GM08714 (cell line): Measurements from ENCODE around the gene UNC119B.

Source experiments
- H3K4me3 ChIP-seq: fragments of 200-500 bp; sonication (Bioruptor generic); 2 replicates; pipeline ENCODE4 v1.5.1; 2014; ENCODE audit warnings: mild to moderate bottlenecking, low read length, inconsistent platforms
- ZNF274 ChIP-seq: IDR thresholded peaks from 2 replicates; pipeline ENCODE4 v1.6.1; 2012; ENCODE audit warnings: mild to moderate bottlenecking, low read depth, low read length

UNC119B gene

DNA sequence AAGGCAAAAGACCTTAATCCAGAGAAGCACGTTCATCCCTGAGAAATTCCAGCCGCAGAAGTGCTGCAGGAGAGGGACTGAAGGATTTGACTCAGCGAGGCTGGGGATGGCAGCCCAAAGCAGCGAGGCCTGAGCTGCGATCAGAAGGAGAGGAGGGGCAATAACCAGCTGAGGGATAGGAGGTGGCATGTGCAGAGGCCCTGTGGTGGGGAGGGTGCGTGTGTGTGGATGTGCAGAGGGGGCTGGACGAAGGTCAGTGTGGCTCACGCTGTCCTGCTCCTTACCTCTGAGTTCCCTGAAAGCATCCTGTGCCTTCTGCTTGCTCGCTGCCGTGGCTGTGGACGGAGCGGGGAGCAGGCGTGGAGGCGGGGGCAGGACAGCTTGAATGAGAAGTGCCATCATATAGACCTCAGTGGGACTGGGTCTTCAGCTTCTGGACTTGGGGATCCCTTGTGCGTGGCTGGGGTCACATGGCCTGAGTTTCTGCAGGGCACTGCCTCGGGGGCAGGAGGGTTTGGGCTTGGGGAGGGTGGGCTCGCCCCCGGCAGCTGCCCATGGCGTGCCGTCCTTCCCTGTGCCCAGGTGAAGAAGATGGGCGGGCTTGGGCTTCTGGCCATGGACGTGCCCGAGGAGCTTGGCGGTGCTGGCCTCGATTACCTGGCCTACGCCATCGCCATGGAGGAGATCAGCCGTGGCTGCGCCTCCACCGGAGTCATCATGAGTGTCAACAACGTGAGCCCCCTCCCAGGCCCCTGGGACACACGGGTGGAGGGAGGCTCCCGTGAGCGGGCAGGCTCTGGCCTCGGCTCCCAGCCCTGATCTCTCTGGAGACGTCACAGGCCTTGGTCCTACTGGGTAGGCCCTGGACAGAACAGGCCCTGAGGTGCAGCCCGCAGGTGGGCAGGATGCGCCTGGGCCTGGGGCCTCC, 26.4 kb downstream of the UNC119B start:
- H3K4me3 ChIP-seq: no peak overlapping the region
- TF ChIP-seq ZNF274: no peak

DNA sequence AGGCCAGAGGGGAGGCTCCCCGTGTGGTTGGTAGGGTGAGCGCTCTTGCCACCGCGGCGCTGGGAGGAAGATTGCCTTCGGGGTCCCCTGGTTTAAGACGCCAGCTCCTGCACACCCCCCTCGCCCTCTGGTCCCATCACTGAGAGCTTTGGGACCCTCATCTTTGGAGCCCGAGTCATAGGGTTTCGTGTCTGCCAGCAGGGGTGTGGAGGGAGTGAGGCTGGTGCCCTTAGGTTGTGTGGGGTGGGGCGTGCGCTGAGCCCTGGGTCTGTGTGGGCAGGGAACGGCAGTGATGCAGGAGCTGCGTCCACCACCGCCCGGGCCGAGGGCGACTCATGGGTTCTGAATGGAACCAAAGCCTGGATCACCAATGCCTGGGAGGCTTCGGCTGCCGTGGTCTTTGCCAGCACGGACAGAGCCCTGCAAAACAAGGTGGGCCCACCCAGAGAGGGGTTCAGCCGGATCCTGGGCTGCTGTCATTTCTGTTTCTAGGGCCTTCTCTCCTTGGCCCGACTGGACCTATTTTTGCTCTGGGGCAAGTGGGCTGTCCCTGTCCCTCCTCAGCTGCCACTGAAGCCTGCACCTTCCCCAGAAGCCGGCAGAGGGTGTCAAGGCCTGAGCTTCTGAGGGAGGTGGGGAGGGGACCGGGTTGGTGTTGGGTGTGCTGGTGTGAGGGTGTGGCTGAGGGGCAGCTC, 27.4 kb downstream of the UNC119B start:
- no peak overlapping the region for H3K4me3 ChIP-seq
- TF ChIP-seq ZNF274: no peak

DNA sequence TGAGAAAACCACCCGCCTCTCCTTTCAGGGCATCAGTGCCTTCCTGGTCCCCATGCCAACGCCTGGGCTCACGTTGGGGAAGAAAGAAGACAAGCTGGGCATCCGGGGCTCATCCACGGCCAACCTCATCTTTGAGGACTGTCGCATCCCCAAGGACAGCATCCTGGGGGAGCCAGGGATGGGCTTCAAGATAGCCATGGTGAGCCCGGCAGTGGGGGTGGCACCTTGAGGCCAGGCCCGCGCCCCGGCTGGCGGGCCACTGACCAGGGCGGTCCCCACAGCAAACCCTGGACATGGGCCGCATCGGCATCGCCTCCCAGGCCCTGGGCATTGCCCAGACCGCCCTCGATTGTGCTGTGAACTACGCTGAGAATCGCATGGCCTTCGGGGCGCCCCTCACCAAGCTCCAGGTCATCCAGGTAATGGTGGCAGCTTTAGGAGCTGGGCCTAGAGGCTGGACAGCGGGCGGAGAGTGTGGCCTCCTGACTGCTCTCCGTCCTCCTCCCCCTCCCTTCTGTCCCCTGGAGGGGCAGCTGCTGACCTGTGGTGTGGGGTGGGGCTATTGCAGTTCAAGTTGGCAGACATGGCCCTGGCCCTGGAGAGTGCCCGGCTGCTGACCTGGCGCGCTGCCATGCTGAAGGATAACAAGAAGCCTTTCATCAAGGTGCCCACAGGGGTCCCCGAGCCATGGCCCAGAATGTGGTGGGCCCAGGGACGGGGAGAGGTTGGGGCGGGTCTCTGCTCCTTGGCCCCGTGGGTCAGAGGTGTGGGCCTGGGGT, 28.2 kb downstream of the UNC119B start:
- no peak for TF ChIP-seq ZNF274
- no peak overlapping the region for H3K4me3 ChIP-seq

DNA sequence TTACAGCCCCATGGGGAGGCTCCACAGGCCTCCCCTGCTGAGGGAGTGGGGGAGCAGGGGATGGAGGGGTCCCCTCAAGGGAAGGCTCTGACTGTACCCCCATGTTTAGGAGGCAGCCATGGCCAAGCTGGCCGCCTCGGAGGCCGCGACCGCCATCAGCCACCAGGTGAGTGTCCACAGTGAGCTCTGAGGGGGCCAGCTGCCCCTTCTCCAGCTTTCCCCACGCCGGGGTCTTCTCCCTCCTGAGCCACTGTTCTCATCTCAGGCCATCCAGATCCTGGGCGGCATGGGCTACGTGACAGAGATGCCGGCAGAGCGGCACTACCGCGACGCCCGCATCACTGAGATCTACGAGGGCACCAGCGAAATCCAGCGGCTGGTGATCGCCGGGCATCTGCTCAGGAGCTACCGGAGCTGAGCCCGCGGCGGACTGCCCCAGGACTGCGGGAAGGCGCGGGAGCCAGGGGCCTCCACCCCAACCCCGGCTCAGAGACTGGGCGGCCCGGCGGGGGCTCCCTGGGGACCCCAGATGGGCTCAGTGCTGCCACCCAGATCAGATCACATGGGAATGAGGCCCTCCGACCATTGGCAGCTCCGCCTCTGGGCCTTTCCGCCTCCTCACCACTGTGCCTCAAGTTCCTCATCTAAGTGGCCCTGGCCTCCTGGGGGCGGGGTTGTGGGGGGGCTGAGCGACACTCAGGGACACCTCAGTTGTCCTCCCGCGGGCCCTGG, 28.9 kb downstream of the UNC119B start:
- no peak overlapping the region for H3K4me3 ChIP-seq
- TF ChIP-seq ZNF274: no peak

DNA sequence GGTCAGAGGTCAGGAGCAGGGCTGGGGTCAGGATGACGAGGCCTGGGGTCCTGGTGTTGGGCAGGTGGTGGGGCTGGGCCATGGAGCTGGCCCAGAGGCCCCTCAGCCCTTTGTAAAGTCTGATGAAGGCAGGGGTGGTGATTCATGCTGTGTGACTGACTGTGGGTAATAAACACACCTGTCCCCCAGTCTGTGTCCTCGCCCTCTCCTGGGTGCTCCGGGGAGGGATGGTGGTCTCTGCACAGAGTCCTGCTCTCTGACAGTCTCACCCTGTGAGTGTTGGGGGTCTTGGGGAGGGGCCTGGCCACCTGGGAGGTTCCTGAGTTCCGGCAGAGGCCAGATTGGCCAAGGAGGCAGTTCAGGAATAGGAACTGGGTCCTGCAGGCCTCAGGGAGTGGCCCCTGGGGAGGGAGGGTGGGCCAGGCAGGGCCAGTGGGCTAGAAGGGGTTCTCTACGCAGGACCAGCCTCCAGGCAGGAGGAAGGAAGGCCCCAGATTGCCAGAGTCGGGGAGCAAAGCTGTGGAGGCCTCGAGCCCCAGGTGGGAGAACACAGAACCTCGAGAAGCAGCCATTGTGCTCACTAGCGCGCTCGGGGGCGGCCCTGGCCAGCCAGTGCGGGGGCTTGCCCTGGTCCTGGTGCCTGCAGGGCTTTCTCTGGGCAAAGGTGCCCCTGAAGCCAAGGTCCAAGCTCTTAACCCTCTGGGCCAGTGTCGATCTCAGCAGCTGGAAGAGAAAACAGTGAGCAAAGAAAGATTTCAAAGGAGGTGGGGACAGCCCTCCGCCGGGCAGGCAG, 29.8 kb downstream of the UNC119B start:
- no peak for TF ChIP-seq ZNF274
- no peak overlapping the region for H3K4me3 ChIP-seq

DNA sequence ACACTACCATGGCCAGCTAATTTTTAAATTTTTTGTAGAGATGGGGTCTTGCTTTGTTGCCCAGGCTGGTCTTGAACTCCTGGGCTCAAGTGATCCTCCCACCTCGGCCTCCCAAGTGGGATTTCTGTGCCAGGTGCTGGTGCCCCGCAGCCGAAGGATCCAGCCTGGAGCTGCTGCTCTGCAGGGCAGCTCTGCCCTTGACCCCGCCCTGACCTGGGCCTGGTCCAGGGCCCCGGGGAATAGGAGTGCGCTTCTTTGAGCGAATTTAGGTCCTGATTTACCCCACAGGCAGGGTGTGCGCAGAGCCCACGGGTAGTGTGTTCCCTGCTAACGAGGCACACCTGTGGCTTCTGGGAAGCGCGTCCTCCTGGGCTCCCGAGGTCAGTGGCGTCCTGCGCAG, 30.6 kb downstream of the UNC119B start:
- TF ChIP-seq ZNF274: no peak
- H3K4me3 ChIP-seq: no peak overlapping the region

DNA sequence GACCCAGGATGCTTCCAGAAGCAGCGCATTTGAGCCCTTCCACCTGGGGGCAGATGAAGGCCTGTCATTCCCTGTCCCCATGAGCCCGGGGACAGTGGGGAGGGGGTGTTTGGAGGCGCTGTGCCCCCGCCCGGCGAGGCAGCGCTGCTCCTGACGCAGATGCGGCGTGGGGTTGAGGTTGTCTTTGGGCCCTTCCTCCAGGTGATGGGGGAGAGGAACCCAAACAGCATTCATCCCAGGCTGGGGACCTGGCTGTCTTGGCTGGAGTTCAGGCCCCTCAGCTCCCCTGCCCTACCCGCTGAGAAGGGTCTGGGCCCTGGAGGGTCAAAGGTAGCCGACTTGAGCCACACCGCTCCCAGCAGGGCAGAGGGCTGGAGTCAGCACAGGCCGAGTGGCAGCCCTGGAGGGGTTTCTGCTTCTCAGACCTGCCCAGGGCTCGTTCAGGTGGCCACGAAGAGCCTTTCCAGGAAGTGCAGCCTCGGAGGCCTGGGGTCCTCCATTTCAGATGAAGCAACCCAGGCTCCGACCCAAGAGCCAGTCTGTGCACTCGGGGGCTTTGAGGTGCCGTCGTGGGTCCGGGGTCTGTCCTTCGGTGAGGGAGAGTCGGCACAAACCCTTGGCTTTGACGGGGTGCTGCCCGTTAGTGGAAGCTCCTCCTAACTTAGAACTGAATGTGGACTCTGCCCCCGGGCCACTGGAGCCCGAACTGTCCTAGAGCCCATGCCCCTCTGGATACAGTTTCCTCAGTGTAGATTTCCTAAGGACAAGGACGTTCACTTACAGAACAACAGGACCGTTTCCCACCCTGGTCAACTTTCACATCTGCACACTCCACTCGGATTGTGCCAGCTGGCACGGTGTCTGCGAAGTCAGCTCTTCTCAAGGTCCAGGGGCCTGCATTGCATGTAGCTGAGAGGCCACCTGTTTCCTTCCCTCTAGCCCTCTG, 31.5 kb downstream of the UNC119B start:
- no peak overlapping the region for H3K4me3 ChIP-seq
- no peak for TF ChIP-seq ZNF274

DNA sequence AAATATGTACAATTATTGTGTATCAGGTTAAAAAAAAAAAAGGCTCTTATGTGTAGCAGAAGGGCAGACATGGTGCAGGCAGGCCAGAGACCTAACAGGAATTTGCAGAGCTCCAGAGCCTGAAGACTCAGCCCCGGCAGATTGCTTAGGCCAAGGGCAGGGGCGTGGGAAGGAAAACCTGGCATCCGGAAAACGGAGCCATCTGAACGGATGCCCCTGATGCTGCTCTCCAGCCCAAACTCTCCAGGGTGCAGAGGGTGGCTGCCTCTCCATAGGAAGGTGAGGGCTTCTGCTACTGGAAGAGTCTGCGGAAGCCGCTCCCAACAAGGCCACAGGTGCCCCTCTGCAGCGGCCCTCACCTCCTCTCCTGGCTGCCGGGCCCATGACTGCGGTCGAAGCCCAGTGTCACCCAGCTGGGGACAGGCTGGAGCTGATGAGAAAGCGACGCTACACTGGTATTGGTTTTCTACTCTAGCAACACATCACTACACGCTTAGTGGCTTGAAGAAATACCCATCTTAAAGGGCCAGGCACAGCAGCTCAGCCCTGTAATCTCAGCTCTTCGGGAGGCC, 34.8 kb downstream of the UNC119B start:
- TF ChIP-seq ZNF274: no peak
- H3K4me3 ChIP-seq: no peak overlapping the region

DNA sequence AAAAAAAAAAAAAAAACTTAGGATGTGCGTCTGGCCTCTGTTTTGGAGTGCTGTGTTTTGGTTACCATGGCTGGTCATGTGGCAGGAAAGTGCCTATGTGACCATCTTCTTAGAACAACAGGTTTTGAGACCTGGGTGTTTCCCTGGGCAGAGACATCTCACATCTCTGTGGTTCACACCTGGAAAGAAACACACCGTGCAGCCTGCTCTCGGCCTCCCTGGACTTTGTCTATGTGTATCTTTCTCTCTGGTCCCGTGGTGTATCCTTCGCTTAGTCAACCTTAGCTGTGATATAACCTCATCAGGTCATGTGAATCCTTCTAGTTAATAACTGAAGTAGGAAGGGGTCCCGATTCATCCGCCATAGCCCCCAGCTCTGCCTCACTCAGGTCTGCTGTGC, 38.0 kb downstream of the UNC119B start:
- no peak overlapping the region for H3K4me3 ChIP-seq
- no peak for TF ChIP-seq ZNF274

DNA sequence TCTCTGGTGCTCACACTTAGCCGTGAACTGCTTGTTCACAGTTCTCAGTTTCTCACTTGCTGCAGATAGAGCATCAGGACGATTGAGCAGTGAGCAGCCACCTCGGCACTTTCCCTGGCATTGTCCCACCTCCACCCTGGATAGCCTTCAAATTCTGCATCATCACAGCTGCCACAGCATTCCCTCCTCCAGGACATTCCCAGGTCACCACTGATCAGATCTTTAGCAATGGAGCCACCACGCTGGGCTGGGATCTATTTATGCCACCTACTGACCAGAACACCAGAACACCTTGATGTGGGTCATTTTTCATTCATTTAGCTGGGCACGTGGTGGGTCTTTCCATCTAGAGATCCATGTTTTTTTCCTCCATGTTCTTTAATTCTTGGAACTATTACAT, 39.0 kb downstream of the UNC119B start:
- no peak for TF ChIP-seq ZNF274
- H3K4me3 ChIP-seq: no peak overlapping the region

DNA sequence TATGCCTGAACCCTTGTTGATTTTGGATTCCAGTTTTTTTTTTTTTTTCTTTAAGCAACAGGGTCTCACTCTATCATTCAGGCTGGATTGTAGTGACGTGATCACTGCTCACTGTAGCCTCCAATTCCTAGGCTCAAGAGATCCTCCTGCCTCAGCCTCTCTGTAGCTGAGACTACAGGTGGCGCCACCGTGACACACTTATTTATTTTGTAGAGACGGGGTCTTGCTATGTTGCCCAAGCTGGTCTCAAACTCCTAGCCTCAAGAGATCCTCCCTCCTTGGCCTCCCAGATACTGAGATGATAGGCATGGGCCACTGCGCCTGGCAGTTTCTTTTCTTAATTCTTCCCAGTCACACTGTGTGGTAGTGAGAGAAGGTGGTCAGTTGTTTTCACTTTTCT, 40.5 kb downstream of the UNC119B start:
- H3K4me3 ChIP-seq: no peak overlapping the region
- TF ChIP-seq ZNF274: no peak

DNA sequence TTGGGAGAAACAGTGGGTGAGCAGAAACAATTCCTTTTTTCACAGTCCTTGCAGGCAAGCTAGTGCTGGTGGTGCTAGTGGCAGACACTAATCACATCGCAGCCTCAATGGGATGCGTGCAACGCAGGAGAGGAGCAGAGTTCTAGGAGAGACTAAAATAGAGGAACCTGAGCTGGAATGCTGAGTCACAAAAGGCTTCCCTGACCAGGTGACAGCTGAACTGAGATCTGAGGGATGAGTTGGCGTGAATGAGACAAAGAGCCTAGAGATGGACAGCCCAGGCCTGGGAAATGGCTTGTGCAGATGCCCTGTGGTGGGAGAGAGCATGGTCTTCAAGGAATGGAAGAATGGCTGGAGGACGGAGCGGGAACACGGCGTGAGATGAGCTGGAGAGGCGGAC, 41.1 kb downstream of the UNC119B start:
- TF ChIP-seq ZNF274: no peak
- no peak overlapping the region for H3K4me3 ChIP-seq
